ENCODE results near the gene SLC4A3.

DNA sequence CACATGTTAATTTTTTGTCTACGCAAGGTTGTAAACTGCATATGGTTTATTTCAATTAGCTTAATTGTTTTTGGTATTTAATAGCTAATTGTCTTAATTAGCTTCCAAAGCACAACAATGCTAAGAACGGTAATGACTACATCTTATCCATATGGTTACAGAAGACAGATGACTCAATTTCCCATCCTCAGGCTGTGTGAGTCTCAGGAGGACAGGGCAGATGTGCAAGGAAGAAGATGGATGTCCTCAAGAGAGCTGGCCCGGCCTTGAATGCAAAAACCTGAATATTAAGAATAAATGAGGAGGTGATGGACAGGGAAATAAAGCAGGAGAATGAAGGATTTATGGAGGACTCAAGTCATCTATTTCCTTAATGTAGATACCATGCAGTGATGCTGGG, 31.4 kb downstream of the SLC4A3 start:
- TF ChIP-seq POLR2AphosphoS5 (IDR thresholded peaks at IDR 0.05; ENCODE audit: insufficient read depth, low read depth, low read length) = no peak
- TF ChIP-seq, protein P1, sequence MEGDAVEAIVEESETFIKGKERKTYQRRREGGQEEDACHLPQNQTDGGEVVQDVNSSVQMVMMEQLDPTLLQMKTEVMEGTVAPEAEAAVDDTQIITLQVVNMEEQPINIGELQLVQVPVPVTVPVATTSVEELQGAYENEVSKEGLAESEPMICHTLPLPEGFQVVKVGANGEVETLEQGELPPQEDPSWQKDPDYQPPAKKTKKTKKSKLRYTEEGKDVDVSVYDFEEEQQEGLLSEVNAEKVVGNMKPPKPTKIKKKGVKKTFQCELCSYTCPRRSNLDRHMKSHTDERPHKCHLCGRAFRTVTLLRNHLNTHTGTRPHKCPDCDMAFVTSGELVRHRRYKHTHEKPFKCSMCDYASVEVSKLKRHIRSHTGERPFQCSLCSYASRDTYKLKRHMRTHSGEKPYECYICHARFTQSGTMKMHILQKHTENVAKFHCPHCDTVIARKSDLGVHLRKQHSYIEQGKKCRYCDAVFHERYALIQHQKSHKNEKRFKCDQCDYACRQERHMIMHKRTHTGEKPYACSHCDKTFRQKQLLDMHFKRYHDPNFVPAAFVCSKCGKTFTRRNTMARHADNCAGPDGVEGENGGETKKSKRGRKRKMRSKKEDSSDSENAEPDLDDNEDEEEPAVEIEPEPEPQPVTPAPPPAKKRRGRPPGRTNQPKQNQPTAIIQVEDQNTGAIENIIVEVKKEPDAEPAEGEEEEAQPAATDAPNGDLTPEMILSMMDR (IDR thresholded peaks at IDR 0.05; ENCODE audit: extremely low read depth in 1 of 2, insufficient read depth in 1 of 2, low read depth in 1 of 2, low read length in 2 of 2) = no peak
